Uterus (tissue), 4 donors: ENCODE results near the gene KDM4C. TPM values are rescaled to one million over a fixed set of nuclear protein-coding genes. Genes with fewer than 3 reads are reported as not detected.
A peak's percentile ranks its signal among the peaks of the same experiment; 100 is the strongest.

Source experiments
- DNase-seq, 2 donors: peaks; one replicate each; pipeline ENCODE4 v3.0.0-alpha.2; 2019 to 2020
- H3K27ac ChIP-seq, 2 donors: fragments of 200-600 bp; sonication (generic); 1 replicate in 1 of 2; 2 replicates in 1 of 2; pipeline ENCODE4 v1.5.1; 2016 to 2018
- H3K27me3 ChIP-seq, 2 donors: fragments of 200-600 bp; sonication (generic); one replicate each; pipeline ENCODE4 v1.5.1; 2018 to 2019; ENCODE audit warnings: control low read depth in 1 of 2
- H3K36me3 ChIP-seq, 2 donors: fragments of 200-600 bp; sonication (generic); one replicate each; pipeline ENCODE4 v1.5.1; 2019; ENCODE audit warnings: control low read depth in 1 of 2
- H3K4me1 ChIP-seq, 2 donors: fragments of 200-600 bp; sonication (generic); one replicate each; pipeline ENCODE4 v1.5.1; 2018 to 2019; ENCODE audit warnings: control low read depth in 1 of 2
- H3K4me3 ChIP-seq, 2 donors: fragments of 200-600 bp; sonication (generic); 1 replicate in 1 of 2; 2 replicates in 1 of 2; pipeline ENCODE4 v1.5.1; 2018 to 2019; ENCODE audit warnings: mild to moderate bottlenecking in 1 of 2
- H3K9me3 ChIP-seq, 2 donors: fragments of 200-600 bp; sonication (generic); one replicate each; pipeline ENCODE4 v1.5.1; 2019; ENCODE audit warnings: control low read depth in 1 of 2
- POLR2A ChIP-seq, 2 donors: fragments of 450-650 bp; IDR thresholded peaks; one replicate each; pipeline ENCODE4 v1.6.1; 2016; ENCODE audit warnings: antibody characterized with exemption in 2 of 2, mild to moderate bottlenecking in 1 of 2, moderate library complexity in 1 of 2
- intact Hi-C: fragments of 100-400 bp; cut with DNase I; formaldehyde crosslinking; loops from one replicate; pipeline ENCODE4 v1.15.1; 2023; ENCODE audit warnings: low total_unique reads
- total RNA-seq, 4 donors: library from RNA; depleted of rRNA in 3 of 4; stranded (reverse); fragments of >200 nt in 3 of 4; gene quantifications; one replicate each; pipeline versions ENCODE4 v1.1.0 to v1.2.4, GENCODE V29; 2014 to 2023
- TF ChIP-seq, protein P1 (sequence below), 4 experiments: fragments of 200-600 bp in 2 of 4; fragments of 450-650 bp in 2 of 4; sonication (generic) in 2 of 4; IDR thresholded peaks; one replicate each; pipeline ENCODE4 v1.5.1; 2016 to 2019; ENCODE audit warnings: antibody characterized with exemption in 4 of 4, mild to moderate bottlenecking in 2 of 4, moderate library complexity in 1 of 4
- donor health status: DM: yes; HTN: yes; CAD: no.

Gene KDM4C
- total RNA-seq, 4 donors from 2014 or later, result 29.1 to 61.4 (median 45.5) TPM

DNA sequence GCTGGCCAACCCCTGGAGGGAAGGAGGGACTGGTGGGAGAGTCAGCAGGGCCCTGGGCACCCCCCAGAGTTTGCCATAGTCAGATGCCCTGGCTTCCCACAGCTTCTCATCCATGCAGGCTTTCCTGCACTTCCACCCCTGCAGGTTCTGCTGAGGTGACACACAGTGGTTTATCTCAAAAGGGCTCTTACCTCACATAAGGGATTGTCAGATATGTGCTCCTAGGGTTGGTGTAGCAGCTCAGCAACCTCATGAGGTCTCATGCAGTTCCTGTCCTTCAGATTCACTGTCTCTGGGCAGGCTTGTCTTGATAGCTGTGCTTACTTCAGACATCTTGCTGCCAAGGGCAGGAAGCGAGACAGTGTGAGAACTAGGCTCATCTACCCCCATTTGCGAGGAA is 143.4 kb downstream of the KDM4C start:
- Histone ChIP-seq H3K4me3 (no peak overlapping the region), H3K9me3 (no peaks in the 10 kb centered on the region), H3K36me3 (no peaks in the 10 kb centered on the region), H3K4me1 (peaks cover 0 to 4% of the 10 kb centered on the region in 2 donors), H3K27me3 (no peaks in the 10 kb centered on the region), H3K27ac (no peak overlapping the region)
- intact Hi-C loops, result no loop called here
- no peak for TF ChIP-seq POLR2A (IDR thresholded peaks at IDR 0.05)
- TF ChIP-seq, protein P1, sequence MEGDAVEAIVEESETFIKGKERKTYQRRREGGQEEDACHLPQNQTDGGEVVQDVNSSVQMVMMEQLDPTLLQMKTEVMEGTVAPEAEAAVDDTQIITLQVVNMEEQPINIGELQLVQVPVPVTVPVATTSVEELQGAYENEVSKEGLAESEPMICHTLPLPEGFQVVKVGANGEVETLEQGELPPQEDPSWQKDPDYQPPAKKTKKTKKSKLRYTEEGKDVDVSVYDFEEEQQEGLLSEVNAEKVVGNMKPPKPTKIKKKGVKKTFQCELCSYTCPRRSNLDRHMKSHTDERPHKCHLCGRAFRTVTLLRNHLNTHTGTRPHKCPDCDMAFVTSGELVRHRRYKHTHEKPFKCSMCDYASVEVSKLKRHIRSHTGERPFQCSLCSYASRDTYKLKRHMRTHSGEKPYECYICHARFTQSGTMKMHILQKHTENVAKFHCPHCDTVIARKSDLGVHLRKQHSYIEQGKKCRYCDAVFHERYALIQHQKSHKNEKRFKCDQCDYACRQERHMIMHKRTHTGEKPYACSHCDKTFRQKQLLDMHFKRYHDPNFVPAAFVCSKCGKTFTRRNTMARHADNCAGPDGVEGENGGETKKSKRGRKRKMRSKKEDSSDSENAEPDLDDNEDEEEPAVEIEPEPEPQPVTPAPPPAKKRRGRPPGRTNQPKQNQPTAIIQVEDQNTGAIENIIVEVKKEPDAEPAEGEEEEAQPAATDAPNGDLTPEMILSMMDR (IDR thresholded peaks at IDR 0.05), result no peak
- DNase-seq, result no peak

DNA sequence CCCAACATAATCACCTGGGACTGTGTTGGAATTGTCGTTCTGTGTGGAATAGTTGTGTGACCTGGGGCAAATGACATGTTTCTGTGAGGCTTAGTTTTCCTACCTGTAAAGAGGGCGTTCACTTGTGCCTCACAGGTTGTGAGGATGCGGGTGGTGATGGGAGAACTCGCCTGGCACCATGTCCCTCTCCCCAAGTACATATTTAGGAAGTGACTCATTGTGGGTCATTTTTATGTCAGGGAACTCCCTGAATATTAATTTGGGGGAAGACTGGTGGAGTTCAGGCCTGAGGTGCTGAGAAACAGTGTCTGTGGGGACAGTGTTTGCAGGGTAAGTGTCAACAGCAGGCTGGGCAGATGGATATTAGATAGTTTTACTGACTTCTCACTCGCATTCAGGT is 144.7 kb downstream of the KDM4C start:
- Histone ChIP-seq H3K27ac (no peak overlapping the region), H3K4me3 (no peak overlapping the region), H3K36me3 (no peaks in the 10 kb centered on the region), H3K27me3 (no peaks in the 10 kb centered on the region), H3K9me3 (no peaks in the 10 kb centered on the region), H3K4me1 (peaks cover 0 to 4% of the 10 kb centered on the region in 2 donors)
- DNase-seq, result no peak
- no peak for TF ChIP-seq POLR2A (IDR thresholded peaks at IDR 0.05)
- TF ChIP-seq, protein P1 (IDR thresholded peaks at IDR 0.05), result no peak
- intact Hi-C loops, result no loop called here

DNA sequence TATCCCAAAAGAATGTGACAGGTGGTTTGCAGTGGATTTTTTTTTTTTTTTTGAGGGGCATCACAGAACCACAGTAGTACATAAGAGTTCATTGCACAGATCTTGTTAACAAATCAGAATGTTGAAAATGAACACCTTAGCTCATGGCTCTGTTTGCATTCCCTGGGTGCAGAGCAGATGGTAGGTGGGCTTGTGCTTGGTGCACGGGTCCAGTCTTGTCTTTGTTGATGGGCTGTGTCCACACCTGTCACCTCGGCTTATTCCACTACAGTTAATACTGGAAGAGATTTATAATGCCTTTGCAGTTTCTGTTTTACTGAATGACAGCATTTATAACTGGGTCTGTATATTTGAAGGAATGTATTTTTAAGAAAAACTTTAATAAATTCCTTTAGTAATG is 146.6 kb downstream of the KDM4C start:
- no peaks in the 10 kb centered on the region for H3K9me3 ChIP-seq
- no peak for DNase-seq
- H3K4me3 ChIP-seq, result no peak overlapping the region
- H3K27ac ChIP-seq, result no peak overlapping the region
- H3K27me3 ChIP-seq, result no peaks in the 10 kb centered on the region
- no peaks in the 10 kb centered on the region for H3K36me3 ChIP-seq
- peaks cover 0 to 4% of the 10 kb centered on the region in 2 donors for H3K4me1 ChIP-seq
- intact Hi-C loops, result no loop called here
- no peak for TF ChIP-seq POLR2A (IDR thresholded peaks at IDR 0.05)
- TF ChIP-seq, protein P1 (IDR thresholded peaks at IDR 0.05), result no peak

DNA sequence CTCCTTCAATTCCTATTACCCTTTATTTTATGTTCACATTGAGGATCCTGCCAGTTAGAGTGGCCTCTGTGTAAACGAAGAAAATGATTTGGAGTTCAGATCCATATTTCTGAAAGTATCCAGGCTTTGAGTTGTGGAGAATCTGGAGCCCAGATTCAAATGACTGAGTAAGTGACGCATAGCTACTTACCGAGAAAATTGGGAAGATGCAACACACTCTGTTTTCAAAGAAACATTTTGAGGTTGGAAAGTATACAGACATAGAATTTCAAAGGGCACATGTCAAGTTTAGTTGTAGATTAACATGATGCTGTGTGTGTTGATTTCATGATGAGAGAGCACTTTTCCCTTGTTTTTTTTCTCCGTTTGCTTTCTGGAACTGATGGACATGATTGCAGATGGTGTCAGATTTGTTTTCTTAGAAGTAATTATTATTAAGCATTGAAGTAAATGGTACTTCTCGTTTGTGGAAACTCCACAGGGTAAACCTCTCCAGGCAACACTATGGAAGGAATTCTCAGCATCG is 148.1 kb downstream of the KDM4C start:
- DNase-seq, result no peak
- intact Hi-C loops, result no loop called here
- H3K4me1 ChIP-seq, result peaks cover 0 to 4% of the 10 kb centered on the region in 2 donors
- TF ChIP-seq, protein P1 (IDR thresholded peaks at IDR 0.05), result no peak
- no peak for TF ChIP-seq POLR2A (IDR thresholded peaks at IDR 0.05)
- H3K9me3 ChIP-seq, result no peaks in the 10 kb centered on the region
- H3K36me3 ChIP-seq, result no peaks in the 10 kb centered on the region
- no peaks in the 10 kb centered on the region for H3K27me3 ChIP-seq
- no peak overlapping the region for H3K4me3 ChIP-seq
- no peak overlapping the region for H3K27ac ChIP-seq

DNA sequence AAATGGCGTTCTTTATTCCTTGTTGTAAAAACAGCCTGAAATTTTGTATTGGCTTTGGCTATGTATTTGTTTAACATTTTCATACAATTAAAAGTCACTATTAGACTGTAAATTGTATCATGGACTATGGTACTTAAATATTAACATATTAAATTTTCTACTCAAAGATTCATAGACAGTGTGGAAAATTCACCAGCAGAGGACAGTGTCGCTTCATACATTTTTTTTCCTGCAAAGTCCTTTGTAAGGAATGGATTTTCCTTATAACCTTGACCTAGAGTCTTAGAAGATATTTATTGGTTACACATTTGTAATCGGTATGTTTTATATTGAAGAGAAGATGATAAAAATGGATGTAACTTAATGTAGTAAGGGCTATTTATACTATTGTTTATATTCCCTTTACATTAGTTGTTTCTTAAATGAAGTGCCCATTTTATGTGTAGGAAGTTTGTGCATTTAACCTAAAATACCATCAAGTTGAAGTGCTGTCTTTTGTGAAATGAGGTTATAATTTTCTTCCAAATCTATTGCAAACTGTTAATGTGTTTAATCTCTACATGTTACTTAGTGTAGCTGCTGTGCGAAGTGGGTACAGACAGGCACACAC is 150.1 kb downstream of the KDM4C start:
- no peak overlapping the region for H3K27ac ChIP-seq
- no peaks in the 10 kb centered on the region for H3K36me3 ChIP-seq
- no peak for TF ChIP-seq POLR2A (IDR thresholded peaks at IDR 0.05)
- TF ChIP-seq, protein P1 (IDR thresholded peaks at IDR 0.05), result peak in 1 of 4 experiments; percentile 32

More for the DNA sequence above, 150.1 kb downstream of the KDM4C start:
- H3K4me3 ChIP-seq, result no peak overlapping the region
- no peak for DNase-seq
- intact Hi-C loops, result no loop called here
- H3K9me3 ChIP-seq, result no peaks in the 10 kb centered on the region
- no peaks in the 10 kb centered on the region for H3K27me3 ChIP-seq
- H3K4me1 ChIP-seq, result no peaks in the 10 kb centered on the region
